ENCODE data around the gene OSMR.

OSMR gene

DNA sequence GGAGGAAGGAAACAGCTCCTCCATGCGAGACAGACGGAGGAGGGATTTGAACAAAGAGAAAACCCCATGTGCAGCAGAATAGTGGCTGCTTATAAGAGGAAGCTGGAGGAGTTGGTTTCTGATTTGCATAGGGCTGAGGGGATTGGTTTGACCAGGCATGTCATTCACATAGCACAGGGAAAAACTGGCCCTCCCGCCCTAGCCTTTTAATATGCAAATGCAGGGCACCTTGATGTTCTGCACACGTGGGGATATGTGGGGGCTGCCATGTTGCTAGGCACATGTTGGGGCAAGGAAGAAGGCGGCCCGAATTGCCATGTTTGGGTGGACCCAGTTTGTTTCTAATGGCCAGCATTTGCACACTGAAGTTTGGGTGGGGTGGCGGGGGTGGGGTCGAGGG is 42.2 kb downstream of the OSMR start:
- Histone ChIP-seq H3K4me1 (ENCODE audit: control insufficient read depth in 5 of 5, insufficient read depth in 5 of 5, low read length in 5 of 5) (peaks cover 0 to 8% (median 0%) of the 10 kb centered on the region in 5 donors), H3K9ac (ENCODE audit: low read length in 5 of 5) (no peak overlapping the region), H3K36me3 (ENCODE audit: control insufficient read depth in 5 of 5, insufficient read depth in 5 of 5, low read length in 5 of 5) (peaks cover 19 to 47% (median 35%) of the 10 kb centered on the region in 5 donors), H3K4me3 (ENCODE audit: low read depth in 1 of 5, low read length in 5 of 5) (no peak overlapping the region), H3K27ac (ENCODE audit: low read depth, low read length) (no peak overlapping the region), H3K9me3 (ENCODE audit: control insufficient read depth in 5 of 5, low read length in 5 of 5) (no peaks in the 10 kb centered on the region), H3K27me3 (ENCODE audit: control insufficient read depth in 5 of 5, insufficient read depth in 4 of 5, low read length in 5 of 5) (no peaks in the 10 kb centered on the region)

DNA sequence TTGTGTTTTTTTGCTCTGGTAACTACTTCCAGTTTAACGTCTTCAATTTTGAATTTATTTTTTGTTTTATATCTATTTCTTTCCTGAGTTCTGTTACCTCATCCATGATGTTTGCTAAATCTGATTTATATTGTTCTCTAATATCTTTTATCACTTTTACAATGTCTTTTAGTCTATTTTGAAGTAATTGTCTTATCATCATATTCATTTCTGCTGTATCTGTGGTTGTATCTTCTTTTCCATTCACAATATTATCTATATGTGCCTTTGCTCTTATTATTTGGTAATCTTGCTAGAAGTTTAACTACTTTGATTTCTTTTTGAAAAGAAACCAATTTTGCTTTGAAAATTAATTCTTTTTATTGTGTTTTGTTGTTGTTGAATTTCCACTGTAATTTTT is 43.6 kb downstream of the OSMR start:
- Histone ChIP-seq H3K9me3 (ENCODE audit: control insufficient read depth in 5 of 5, low read length in 5 of 5) (no peaks in the 10 kb centered on the region), H3K9ac (ENCODE audit: low read length in 5 of 5) (no peak overlapping the region), H3K4me3 (ENCODE audit: low read depth in 1 of 5, low read length in 5 of 5) (no peak overlapping the region), H3K27me3 (ENCODE audit: control insufficient read depth in 5 of 5, insufficient read depth in 4 of 5, low read length in 5 of 5) (no peaks in the 10 kb centered on the region), H3K36me3 (ENCODE audit: control insufficient read depth in 5 of 5, insufficient read depth in 5 of 5, low read length in 5 of 5) (peaks cover 16 to 36% (median 23%) of the 10 kb centered on the region in 5 donors), H3K4me1 (ENCODE audit: control insufficient read depth in 5 of 5, insufficient read depth in 5 of 5, low read length in 5 of 5) (no peaks in the 10 kb centered on the region), H3K27ac (ENCODE audit: low read depth, low read length) (no peak overlapping the region)

DNA sequence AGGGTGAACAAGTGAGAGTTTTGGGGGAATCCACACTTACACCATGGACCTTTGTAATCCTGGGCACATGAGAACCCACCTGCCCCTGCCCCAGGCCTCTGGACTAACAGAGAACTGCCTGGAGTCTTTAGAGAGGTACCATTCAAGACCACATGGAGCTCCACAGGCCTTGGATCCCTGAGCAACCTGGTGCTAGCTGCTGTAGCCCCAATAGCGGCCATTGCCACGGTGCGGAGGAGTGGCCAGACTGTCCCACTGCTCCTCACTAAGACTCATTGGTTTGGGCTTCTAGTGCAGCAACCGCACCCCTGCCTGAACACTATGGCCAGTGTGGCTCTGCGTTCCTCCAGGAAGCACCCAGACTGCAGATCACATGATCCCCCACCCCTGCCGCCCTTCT is 45.8 kb downstream of the OSMR start:
- Histone ChIP-seq H3K4me1 (ENCODE audit: control insufficient read depth in 5 of 5, insufficient read depth in 5 of 5, low read length in 5 of 5) (no peaks in the 10 kb centered on the region), H3K9ac (ENCODE audit: low read length in 5 of 5) (no peak overlapping the region), H3K27ac (ENCODE audit: low read depth, low read length) (no peak overlapping the region), H3K36me3 (ENCODE audit: control insufficient read depth in 5 of 5, insufficient read depth in 5 of 5, low read length in 5 of 5) (peaks cover 0 to 16% (median 5%) of the 10 kb centered on the region in 5 donors), H3K9me3 (ENCODE audit: control insufficient read depth in 5 of 5, low read length in 5 of 5) (peaks cover 0 to 8% (median 0%) of the 10 kb centered on the region in 5 donors), H3K27me3 (ENCODE audit: control insufficient read depth in 5 of 5, insufficient read depth in 4 of 5, low read length in 5 of 5) (no peaks in the 10 kb centered on the region), H3K4me3 (ENCODE audit: low read depth in 1 of 5, low read length in 5 of 5) (no peak overlapping the region)

DNA sequence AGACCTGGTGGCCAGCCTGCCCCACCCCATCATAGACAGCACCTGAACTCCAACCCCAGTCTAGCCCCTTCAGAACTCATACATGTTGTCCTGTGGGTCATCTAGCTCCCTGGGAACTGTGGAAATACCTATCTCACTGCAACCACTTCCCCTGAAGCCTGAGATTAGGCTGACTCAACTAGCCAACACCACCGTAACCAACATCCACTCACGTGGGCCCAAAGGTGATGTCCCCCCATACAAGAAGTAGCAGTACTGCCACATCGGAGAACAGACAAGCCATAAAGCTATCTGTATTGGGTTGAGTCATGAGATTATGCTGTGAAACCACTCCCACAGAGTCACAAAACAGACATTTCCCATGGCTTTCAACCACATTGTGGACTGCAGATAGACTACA is 46.6 kb downstream of the OSMR start:
- Histone ChIP-seq H3K4me1 (ENCODE audit: control insufficient read depth in 5 of 5, insufficient read depth in 5 of 5, low read length in 5 of 5) (no peaks in the 10 kb centered on the region), H3K27me3 (ENCODE audit: control insufficient read depth in 5 of 5, insufficient read depth in 4 of 5, low read length in 5 of 5) (no peaks in the 10 kb centered on the region), H3K36me3 (ENCODE audit: control insufficient read depth in 5 of 5, insufficient read depth in 5 of 5, low read length in 5 of 5) (peaks cover 0 to 15% (median 5%) of the 10 kb centered on the region in 5 donors), H3K9me3 (ENCODE audit: control insufficient read depth in 5 of 5, low read length in 5 of 5) (peaks cover 0 to 10% (median 0%) of the 10 kb centered on the region in 5 donors), H3K4me3 (ENCODE audit: low read depth in 1 of 5, low read length in 5 of 5) (no peak overlapping the region), H3K9ac (ENCODE audit: low read length in 5 of 5) (no peak overlapping the region), H3K27ac (ENCODE audit: low read depth, low read length) (no peak overlapping the region)

DNA sequence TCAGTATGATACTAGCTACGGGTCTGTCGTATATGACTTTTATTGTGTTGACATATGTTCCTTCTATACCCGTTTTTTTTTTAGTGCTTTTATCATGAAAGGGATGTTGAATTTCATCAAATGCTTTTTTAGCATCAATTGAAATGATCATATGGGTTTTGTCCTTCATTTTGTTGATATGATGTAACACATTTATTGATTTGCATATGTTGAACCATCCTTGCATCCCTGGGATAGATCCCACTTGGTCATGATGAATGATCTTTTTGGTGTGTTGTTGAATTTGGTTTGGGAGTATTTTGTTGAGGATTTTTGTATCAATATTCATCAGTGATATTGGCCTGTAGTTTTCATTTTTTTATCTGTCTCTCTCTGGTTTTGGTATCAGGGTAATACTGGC is 50.9 kb downstream of the OSMR start:
- Histone ChIP-seq H3K9me3 (ENCODE audit: control insufficient read depth in 5 of 5, low read length in 5 of 5) (peaks cover 0 to 10% (median 0%) of the 10 kb centered on the region in 5 donors), H3K27ac (ENCODE audit: low read depth, low read length) (no peak overlapping the region), H3K27me3 (ENCODE audit: control insufficient read depth in 5 of 5, insufficient read depth in 4 of 5, low read length in 5 of 5) (no peaks in the 10 kb centered on the region), H3K4me3 (ENCODE audit: low read depth in 1 of 5, low read length in 5 of 5) (no peak overlapping the region), H3K9ac (ENCODE audit: low read length in 5 of 5) (no peak overlapping the region), H3K4me1 (ENCODE audit: control insufficient read depth in 5 of 5, insufficient read depth in 5 of 5, low read length in 5 of 5) (no peaks in the 10 kb centered on the region), H3K36me3 (ENCODE audit: control insufficient read depth in 5 of 5, insufficient read depth in 5 of 5, low read length in 5 of 5) (peaks cover 2 to 12% (median 7%) of the 10 kb centered on the region in 5 donors)

DNA sequence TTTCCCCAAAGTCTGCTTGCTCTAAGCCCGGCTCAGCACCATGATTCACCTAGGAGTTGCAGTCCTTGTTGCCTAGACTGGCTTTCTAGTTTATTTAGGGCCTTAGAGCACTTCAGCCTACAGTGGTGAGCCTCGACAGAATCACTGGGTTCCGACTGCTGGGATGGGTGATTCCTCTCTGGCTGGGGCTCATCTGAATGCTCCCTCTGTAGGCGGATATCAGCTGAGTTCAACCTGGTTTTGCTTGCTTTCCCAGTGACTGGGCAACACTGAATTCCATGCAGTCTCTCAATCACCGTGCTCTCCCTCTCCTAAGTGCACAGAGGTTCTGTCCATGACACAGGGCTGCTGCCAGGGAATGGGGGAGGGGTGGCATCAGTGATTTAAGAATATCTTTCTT is 54.1 kb downstream of the OSMR start:
- Histone ChIP-seq H3K4me3 (ENCODE audit: low read depth in 1 of 5, low read length in 5 of 5) (no peak overlapping the region), H3K27ac (ENCODE audit: low read depth, low read length) (no peak overlapping the region), H3K4me1 (ENCODE audit: control insufficient read depth in 5 of 5, insufficient read depth in 5 of 5, low read length in 5 of 5) (no peaks in the 10 kb centered on the region), H3K9me3 (ENCODE audit: control insufficient read depth in 5 of 5, low read length in 5 of 5) (peaks cover 0 to 13% (median 6%) of the 10 kb centered on the region in 5 donors), H3K9ac (ENCODE audit: low read length in 5 of 5) (no peak overlapping the region), H3K36me3 (ENCODE audit: control insufficient read depth in 5 of 5, insufficient read depth in 5 of 5, low read length in 5 of 5) (peaks cover 6 to 31% (median 25%) of the 10 kb centered on the region in 5 donors), H3K27me3 (ENCODE audit: control insufficient read depth in 5 of 5, insufficient read depth in 4 of 5, low read length in 5 of 5) (no peaks in the 10 kb centered on the region)

DNA sequence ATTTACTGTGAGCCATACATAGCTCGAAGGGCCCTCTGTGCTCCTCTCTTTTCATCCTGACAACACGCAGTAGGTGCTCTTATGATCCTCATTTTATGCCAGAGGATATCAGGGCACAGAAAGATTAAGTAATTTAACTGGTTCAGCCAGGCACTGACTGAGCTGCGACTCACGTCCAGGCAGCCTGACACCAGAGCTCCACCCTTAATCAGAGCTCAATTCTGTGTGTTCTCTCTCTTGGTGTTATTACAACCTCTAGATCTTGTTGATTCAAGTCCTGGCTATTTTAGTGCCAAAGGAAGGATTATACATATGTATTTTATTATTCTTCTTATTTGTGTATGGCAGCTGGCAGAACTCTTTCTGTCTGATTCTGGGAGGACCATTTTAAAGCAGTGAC is 59.7 kb downstream of the OSMR start:
- Histone ChIP-seq H3K36me3 (ENCODE audit: control insufficient read depth in 5 of 5, insufficient read depth in 5 of 5, low read length in 5 of 5) (peaks cover 15 to 53% (median 41%) of the 10 kb centered on the region in 5 donors), H3K4me1 (ENCODE audit: control insufficient read depth in 5 of 5, insufficient read depth in 5 of 5, low read length in 5 of 5) (no peaks in the 10 kb centered on the region), H3K27ac (ENCODE audit: low read depth, low read length) (no peak overlapping the region), H3K9ac (ENCODE audit: low read length in 5 of 5) (no peak overlapping the region), H3K27me3 (ENCODE audit: control insufficient read depth in 5 of 5, insufficient read depth in 4 of 5, low read length in 5 of 5) (no peaks in the 10 kb centered on the region), H3K4me3 (ENCODE audit: low read depth in 1 of 5, low read length in 5 of 5) (no peak overlapping the region), H3K9me3 (ENCODE audit: control insufficient read depth in 5 of 5, low read length in 5 of 5) (peaks cover 0 to 9% (median 4%) of the 10 kb centered on the region in 5 donors)

DNA sequence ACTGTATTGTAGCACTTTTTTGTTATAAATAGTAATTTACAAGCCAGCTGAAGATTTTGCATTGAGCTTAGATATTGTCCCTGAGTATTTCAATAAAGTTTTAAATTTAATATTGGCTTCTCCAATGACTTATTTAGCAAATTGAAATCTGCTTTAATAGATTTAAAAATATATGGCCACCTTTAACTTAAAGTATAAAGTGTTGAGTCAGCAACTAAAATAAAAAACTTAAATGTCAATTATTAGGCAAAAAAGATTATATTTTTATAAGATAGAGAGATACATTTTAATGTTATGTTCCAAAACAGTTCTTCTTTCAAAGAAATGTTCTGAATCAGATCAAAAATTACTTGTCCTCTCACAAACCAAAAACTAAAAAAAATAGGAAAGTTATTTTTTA is 60.7 kb downstream of the OSMR start:
- peaks cover 15 to 50% (median 41%) of the 10 kb centered on the region in 5 donors for H3K36me3 ChIP-seq (ENCODE audit: control insufficient read depth in 5 of 5, insufficient read depth in 5 of 5, low read length in 5 of 5)
- peaks cover 0 to 9% (median 4%) of the 10 kb centered on the region in 5 donors for H3K9me3 ChIP-seq (ENCODE audit: control insufficient read depth in 5 of 5, low read length in 5 of 5)
- H3K9ac ChIP-seq (ENCODE audit: low read length in 5 of 5), result no peak overlapping the region

DNA sequence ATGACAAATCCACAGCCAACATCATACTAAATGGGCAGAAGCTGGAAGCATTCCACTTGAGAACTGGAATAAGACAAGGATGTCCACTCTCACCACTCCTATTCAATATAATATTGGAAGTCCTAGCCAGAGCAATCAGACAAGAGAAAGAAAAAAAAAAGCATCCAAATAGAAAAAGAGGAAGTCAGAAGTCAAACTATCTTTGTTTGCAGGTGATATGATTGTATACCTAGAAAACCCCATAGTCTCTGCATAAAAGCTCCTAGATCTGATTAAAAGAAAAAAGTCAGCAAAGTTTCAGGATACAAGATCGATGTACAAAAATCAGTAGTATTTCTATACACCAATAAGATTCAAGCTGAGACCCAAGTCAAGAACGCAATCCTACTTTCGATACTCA is 66.1 kb downstream of the OSMR start:
- no peak overlapping the region for H3K4me3 ChIP-seq (ENCODE audit: low read depth in 1 of 5, low read length in 5 of 5)
- no peaks in the 10 kb centered on the region for H3K27me3 ChIP-seq (ENCODE audit: control insufficient read depth in 5 of 5, insufficient read depth in 4 of 5, low read length in 5 of 5)
- H3K27ac ChIP-seq (ENCODE audit: low read depth, low read length), result no peak overlapping the region
- H3K36me3 ChIP-seq (ENCODE audit: control insufficient read depth in 5 of 5, insufficient read depth in 5 of 5, low read length in 5 of 5), result peaks cover under 1 to 21% (median 16%) of the 10 kb centered on the region in 5 donors
- H3K9ac ChIP-seq (ENCODE audit: low read length in 5 of 5), result no peak overlapping the region
- no peaks in the 10 kb centered on the region for H3K4me1 ChIP-seq (ENCODE audit: control insufficient read depth in 5 of 5, insufficient read depth in 5 of 5, low read length in 5 of 5)
- peaks cover 0 to 6% (median 0%) of the 10 kb centered on the region in 5 donors for H3K9me3 ChIP-seq (ENCODE audit: control insufficient read depth in 5 of 5, low read length in 5 of 5)

More for the DNA sequence above, 60.7 kb downstream of the OSMR start:
- H3K4me1 ChIP-seq (ENCODE audit: control insufficient read depth in 5 of 5, insufficient read depth in 5 of 5, low read length in 5 of 5), result no peaks in the 10 kb centered on the region
- H3K27me3 ChIP-seq (ENCODE audit: control insufficient read depth in 5 of 5, insufficient read depth in 4 of 5, low read length in 5 of 5), result no peaks in the 10 kb centered on the region
- no peak overlapping the region for H3K4me3 ChIP-seq (ENCODE audit: low read depth in 1 of 5, low read length in 5 of 5)
- no peak overlapping the region for H3K27ac ChIP-seq (ENCODE audit: low read depth, low read length)

DNA sequence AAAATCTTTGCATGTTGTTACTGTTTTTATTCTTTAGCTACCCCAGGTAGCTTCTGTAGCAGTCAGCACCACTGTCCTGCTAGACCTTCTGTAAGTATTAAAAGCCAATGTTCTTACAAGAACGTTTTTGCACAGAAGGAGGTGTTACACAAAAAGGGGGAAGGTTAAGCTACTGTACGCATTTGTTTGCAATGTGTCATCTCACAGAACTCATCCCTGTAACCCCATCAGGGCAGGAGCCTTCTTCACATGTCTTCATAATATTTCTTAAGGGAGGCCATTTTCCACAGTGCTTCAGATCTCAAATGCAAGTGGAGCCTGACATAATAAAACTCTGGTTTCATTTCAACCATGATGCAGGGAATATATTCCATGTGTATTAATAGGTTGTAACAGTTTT is 67.9 kb downstream of the OSMR start:
- Histone ChIP-seq H3K4me1 (ENCODE audit: control insufficient read depth in 5 of 5, insufficient read depth in 5 of 5, low read length in 5 of 5) (peaks cover 0 to 1% (median 0%) of the 10 kb centered on the region in 5 donors), H3K9ac (ENCODE audit: low read length in 5 of 5) (no peak overlapping the region), H3K4me3 (ENCODE audit: low read depth in 1 of 5, low read length in 5 of 5) (no peak overlapping the region), H3K27ac (ENCODE audit: low read depth, low read length) (no peak overlapping the region), H3K27me3 (ENCODE audit: control insufficient read depth in 5 of 5, insufficient read depth in 4 of 5, low read length in 5 of 5) (no peaks in the 10 kb centered on the region), H3K9me3 (ENCODE audit: control insufficient read depth in 5 of 5, low read length in 5 of 5) (peaks cover 0 to 6% (median 0%) of the 10 kb centered on the region in 5 donors), H3K36me3 (ENCODE audit: control insufficient read depth in 5 of 5, insufficient read depth in 5 of 5, low read length in 5 of 5) (peaks cover 0 to 22% (median 12%) of the 10 kb centered on the region in 5 donors)

Measured in subcutaneous abdominal adipose tissue (tissue), 5 donors.